Common myeloid progenitor, CD34-positive (primary cell): ENCODE data around the gene CFAP410.

Experiments used
- CTCF ChIA-PET: fragments of 350-600 bp; sonication (Branson Sonifier 250); formaldehyde crosslinking; loops from one replicate; lab custom pipeline; 2021; ENCODE audit warnings: antibody characterized with exemption; lab: Charles Lee
- POLR2A ChIA-PET: fragments of 350-600 bp; sonication (Branson Sonifier 250); formaldehyde crosslinking; loops from one replicate; lab custom pipeline; 2021; ENCODE audit warnings: antibody characterized with exemption; lab: Charles Lee
- DNase-seq, 3 donors: peaks; one replicate each; pipeline versions ENCODE4 v3.0.0 to v3.0.0-alpha.2; 2013
- H3K27ac ChIP-seq, 2 experiments: 1 replicate in 1 of 2; 2 replicates in 1 of 2; pipeline ENCODE4 v1.7.0; 2013; ENCODE audit warnings: inconsistent platforms in 2 of 2, low read length in 2 of 2, mild to moderate bottlenecking in 2 of 2, low read depth in 1 of 2, moderate library complexity in 1 of 2; ENCODE audit not compliant: severe bottlenecking in 2 of 2, insufficient read depth in 1 of 2, poor library complexity in 1 of 2
- H3K27me3 ChIP-seq, 5 experiments: replicated peaks in 2 of 5; 1 replicate in 3 of 5; 2 replicates in 2 of 5; pipeline versions ENCODE4 v1.6.1 to v1.7.0; 2013; ENCODE audit warnings: low read length in 4 of 5, mild to moderate bottlenecking in 2 of 5, moderate library complexity in 2 of 5, inconsistent platforms in 1 of 5; ENCODE audit not compliant: insufficient read depth in 5 of 5, control insufficient read depth in 4 of 5
- H3K36me3 ChIP-seq, 4 experiments: 1 replicate in 2 of 4; 2 replicates in 2 of 4; pipeline versions ENCODE4 v1.6.1 to v1.7.0; 2013; ENCODE audit warnings: low read length in 3 of 4, control low read depth in 1 of 4, mild to moderate bottlenecking in 1 of 4; ENCODE audit not compliant: control insufficient read depth in 4 of 4, insufficient read depth in 4 of 4
- H3K4me1 ChIP-seq, 4 experiments: 1 replicate in 3 of 4; 2 replicates in 1 of 4; pipeline versions ENCODE4 v1.6.1 to v1.7.1; 2013; ENCODE audit warnings: low read length in 3 of 4, mild to moderate bottlenecking in 3 of 4, control low read depth in 1 of 4, inconsistent platforms in 1 of 4, moderate library complexity in 1 of 4; ENCODE audit not compliant: control insufficient read depth in 4 of 4, insufficient read depth in 4 of 4; ENCODE audit errors: control extremely low read depth in 1 of 4
- H3K4me3 ChIP-seq, 7 experiments: 1 replicate in 4 of 7; 2 replicates in 3 of 7; pipeline versions ENCODE4 v1.5.1 to v1.7.0; 2013; ENCODE audit warnings: mild to moderate bottlenecking in 7 of 7, low read length in 6 of 7, moderate library complexity in 6 of 7, inconsistent platforms in 2 of 7, low read depth in 2 of 7, control low read depth in 1 of 7; ENCODE audit not compliant: insufficient read depth in 4 of 7, control insufficient read depth in 1 of 7; ENCODE audit errors: extremely low read depth in 1 of 7
- H3K9me3 ChIP-seq, 5 experiments: 1 replicate in 4 of 5; 2 replicates in 1 of 5; pipeline versions ENCODE4 v1.6.1 to v1.7.1; 2013; ENCODE audit warnings: low read length in 4 of 5, mild to moderate bottlenecking in 2 of 5, inconsistent platforms in 1 of 5, low read depth in 1 of 5, moderate library complexity in 1 of 5; ENCODE audit not compliant: control insufficient read depth in 4 of 5, insufficient read depth in 2 of 5; ENCODE audit errors: control extremely low read depth in 1 of 5
- WGBS: methylation state at CpG from one replicate; pipeline ENCODE4 v1.1.5; 2013; ENCODE audit not compliant: insufficient coverage; 5-methylcytosine and 5-hydroxymethylcytosine counted together

Gene CFAP410

GRCh38 chr21:44322621-44323325 is 16.4 kb downstream of the CFAP410 start:
- H3K9me3 ChIP-seq = no peaks in the 10 kb centered on the region
- WGBS = 98% methylated on average over 35 of the region's 38 CpGs
- CTCF ChIA-PET = interaction anchor here (1.4 kb wide), 1 partner anchor 19 kb away, joined by 3 read pairs; no protein-coding TSS in a partner anchor
- no peak overlapping the region for H3K4me3 ChIP-seq
- H3K27me3 ChIP-seq = no peaks in the 10 kb centered on the region
- no peak overlapping the region for H3K27ac ChIP-seq
- H3K4me1 ChIP-seq = no peaks in the 10 kb centered on the region
- H3K36me3 ChIP-seq = peaks cover 5 to 94% (median 59%) of the 10 kb centered on the region in 4 experiments
- DNase-seq = no peak
- POLR2A ChIA-PET = no interaction called here

- H3K36me3 ChIP-seq = peaks cover 5 to 94% (median 60%) of the 10 kb centered on the region in 4 experiments
- CTCF ChIA-PET = no interaction called here
- POLR2A ChIA-PET = no interaction called here
Observed at GRCh38 chr21:44321846-44322450, 17.2 kb downstream of the CFAP410 start.

DNA sequence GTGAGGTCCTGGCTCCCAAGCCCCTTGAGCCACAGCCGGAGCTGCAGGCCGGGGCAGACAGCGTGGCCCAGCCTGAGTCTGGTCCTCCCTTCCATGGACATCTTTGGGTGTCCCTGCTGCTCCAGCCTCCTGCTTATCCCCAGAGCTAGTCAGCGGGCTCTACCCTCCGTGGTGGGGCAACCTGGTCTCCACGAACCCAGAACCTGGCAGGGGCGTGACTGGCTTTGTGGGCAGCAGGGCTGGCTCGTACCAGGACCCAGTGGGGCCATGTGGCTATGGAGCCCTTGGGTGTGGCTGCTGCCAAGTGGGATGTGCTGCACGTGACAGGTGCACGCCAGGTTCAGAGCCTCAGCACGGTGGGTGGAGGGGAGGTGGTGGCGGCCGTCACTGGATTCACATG is 18.3 kb downstream of the CFAP410 start:
- CTCF ChIA-PET = interaction anchor here (1.1 kb wide), 1 partner anchor 11 kb away, joined by 3 read pairs; no protein-coding TSS in a partner anchor
- 100% methylated on average over 9 of the region's 13 CpGs for WGBS

More at GRCh38 chr21:44321846-44322450, 17.2 kb downstream of the CFAP410 start:
- no peaks in the 10 kb centered on the region for H3K9me3 ChIP-seq
- no peak for DNase-seq
- no peak overlapping the region for H3K27ac ChIP-seq
- no peak overlapping the region for H3K4me3 ChIP-seq
- no peaks in the 10 kb centered on the region for H3K27me3 ChIP-seq
- H3K4me1 ChIP-seq = no peaks in the 10 kb centered on the region
- WGBS = over 99% methylated on average over 19 of the region's 23 CpGs

DNA sequence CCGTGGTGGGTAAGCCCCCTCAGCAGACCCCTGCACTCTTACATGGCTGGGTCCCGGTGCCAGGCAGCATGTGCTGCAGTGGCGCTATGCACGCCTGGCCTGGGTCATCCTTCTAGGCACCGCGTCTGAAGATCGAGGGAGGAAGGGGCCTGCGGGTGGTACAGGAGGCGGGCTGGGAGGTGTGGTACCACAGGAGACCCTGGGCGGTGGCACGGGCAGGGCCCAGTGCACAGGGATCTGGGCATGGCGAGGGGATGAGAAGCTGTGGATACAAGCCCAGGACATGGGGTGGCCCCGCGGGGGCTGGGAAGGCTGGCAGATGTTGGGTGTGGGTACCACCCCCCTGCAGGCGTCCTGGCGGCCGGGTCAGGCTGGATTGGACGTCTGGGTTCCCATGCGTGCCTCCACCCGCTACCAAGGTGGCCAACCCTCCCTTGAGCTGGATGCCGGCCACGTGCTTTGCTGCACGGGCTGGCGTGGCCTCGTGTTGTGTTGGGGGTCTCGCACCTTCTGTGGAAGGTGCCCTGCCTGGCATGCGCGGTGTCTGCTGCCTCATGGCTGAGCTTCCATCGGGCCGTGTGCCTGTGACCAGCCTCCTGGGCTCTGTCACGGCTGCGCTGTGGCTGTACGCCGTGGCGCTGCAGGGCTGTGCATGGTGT is 19.7 kb downstream of the CFAP410 start:
- no peak for DNase-seq
- Histone ChIP-seq H3K36me3 (peaks cover 5 to 92% (median 63%) of the 10 kb centered on the region in 4 experiments), H3K4me3 (no peak overlapping the region), H3K27me3 (no peaks in the 10 kb centered on the region), H3K27ac (no peak overlapping the region), H3K9me3 (no peaks in the 10 kb centered on the region), H3K4me1 (no peaks in the 10 kb centered on the region)
- CTCF ChIA-PET = interaction anchor here (1.1 to 1.7 kb wide), 3 partner anchors 9 to 16 kb away, joined by 3 read pairs; no protein-coding TSS in a partner anchor
- POLR2A ChIA-PET = no interaction called here
- WGBS = 95% methylated on average over 32 of the region's 35 CpGs

More for the DNA sequence above, 18.3 kb downstream of the CFAP410 start:
- no peak overlapping the region for H3K27ac ChIP-seq
- no peak overlapping the region for H3K4me3 ChIP-seq
- H3K27me3 ChIP-seq = no peaks in the 10 kb centered on the region
- H3K36me3 ChIP-seq = peaks cover 3 to 94% (median 63%) of the 10 kb centered on the region in 4 experiments
- no peak for DNase-seq
- POLR2A ChIA-PET = no interaction called here
- no peaks in the 10 kb centered on the region for H3K4me1 ChIP-seq
- H3K9me3 ChIP-seq = no peaks in the 10 kb centered on the region

- no peaks in the 10 kb centered on the region for H3K27me3 ChIP-seq
- 96% methylated on average over 22 of the region's 25 CpGs for WGBS
- no peaks in the 10 kb centered on the region for H3K4me1 ChIP-seq
- H3K9me3 ChIP-seq = no peaks in the 10 kb centered on the region
- DNase-seq = no peak
- H3K27ac ChIP-seq = no peak overlapping the region
- ChIA-PET CTCF (interaction anchor here (1.2 to 1.7 kb wide), 2 partner anchors 8 to 15 kb away, joined by 3 read pairs; no protein-coding TSS in a partner anchor), POLR2A (no interaction called here)
- H3K36me3 ChIP-seq = peaks cover 9 to 91% (median 64%) of the 10 kb centered on the region in 4 experiments
- no peak overlapping the region for H3K4me3 ChIP-seq
Observed at GRCh38 chr21:44318489-44319285, 20.5 kb downstream of the CFAP410 start.

DNA sequence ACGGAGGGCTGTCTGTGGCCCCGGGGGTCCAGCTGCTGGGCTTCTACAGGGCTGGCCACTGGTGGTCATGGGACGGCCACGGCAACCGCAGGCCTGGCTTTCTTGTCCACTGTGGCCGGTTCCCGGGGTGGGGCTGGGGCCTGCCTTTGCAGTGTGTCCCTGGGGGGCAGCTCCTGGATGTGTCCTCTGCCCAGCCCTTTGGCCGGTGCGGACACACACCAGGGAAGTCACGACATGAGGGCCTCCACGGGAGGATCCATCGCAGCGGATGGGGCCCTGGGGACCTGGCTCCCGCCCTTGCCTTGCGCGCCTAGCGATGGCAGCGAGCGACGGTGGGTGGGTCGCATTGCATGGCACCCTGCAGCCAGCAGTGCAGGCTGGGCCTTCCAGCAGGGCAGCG is 21.3 kb downstream of the CFAP410 start:
- POLR2A ChIA-PET = no interaction called here
- H3K4me3 ChIP-seq = no peak overlapping the region
- no peak overlapping the region for H3K27ac ChIP-seq
- CTCF ChIA-PET = interaction anchor here (1.7 kb wide), 1 partner anchor 14 kb away, joined by 3 read pairs; no protein-coding TSS in a partner anchor
- H3K27me3 ChIP-seq = no peaks in the 10 kb centered on the region
- H3K9me3 ChIP-seq = no peaks in the 10 kb centered on the region
- H3K4me1 ChIP-seq = no peaks in the 10 kb centered on the region
- WGBS = over 99% methylated on average over 22 of the region's 22 CpGs
- no peak for DNase-seq
- peaks cover 9 to 91% (median 67%) of the 10 kb centered on the region in 4 experiments for H3K36me3 ChIP-seq
